VCaP (cell line): Measurements from ENCODE around the gene TBC1D8.

ENCODE experiments used
- H3K27ac ChIP-seq: fragments of 450-650 bp; 2 replicates; pipeline ENCODE4 v1.5.1; 2017
- TF ChIP-seq, protein P1 (sequence below): fragments of 450-650 bp; conservative IDR thresholded peaks from 2 replicates; pipeline ENCODE4 v1.5.1; 2017; ENCODE audit warnings: mild to moderate bottlenecking, moderate library complexity

The TBC1D8 gene

DNA sequence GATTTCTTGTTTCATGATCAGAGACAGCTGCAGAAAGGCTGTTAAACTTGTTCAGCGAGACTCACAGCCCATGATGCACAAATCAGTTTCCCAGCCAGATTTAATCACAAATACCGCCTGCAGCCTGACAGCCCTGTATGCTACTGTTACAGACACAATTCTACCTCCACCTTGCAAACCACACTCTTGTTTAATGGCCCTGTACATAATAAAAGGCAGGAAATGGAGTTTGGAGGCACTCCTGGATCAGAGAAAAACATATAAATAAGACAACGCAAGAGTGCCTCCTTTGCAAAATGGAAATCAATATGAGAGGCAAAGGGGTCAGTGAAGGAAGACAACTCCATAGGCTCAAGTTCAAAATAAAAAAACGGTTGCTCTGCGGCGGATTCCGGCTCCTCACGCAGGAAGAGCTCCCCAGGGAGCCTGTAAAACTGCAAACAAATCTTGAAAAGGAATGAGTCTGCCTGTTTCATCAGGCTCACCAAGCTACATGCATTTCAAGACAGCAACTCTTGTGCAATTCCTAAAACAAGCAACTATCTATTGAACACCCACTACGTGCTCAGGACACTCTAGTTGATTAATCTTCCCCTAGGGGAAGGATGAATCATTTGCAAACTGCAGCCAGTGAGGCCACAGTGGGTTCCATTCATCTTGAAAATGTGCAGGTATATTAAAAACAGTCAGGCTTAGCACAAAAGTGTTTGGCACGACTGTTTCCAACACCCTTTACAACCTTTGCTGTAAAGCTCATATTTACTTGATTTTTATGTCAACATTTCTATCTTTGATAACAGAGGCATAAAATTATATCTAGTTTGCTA, 37.5 kb downstream of the TBC1D8 start:
- TF ChIP-seq, protein P1, sequence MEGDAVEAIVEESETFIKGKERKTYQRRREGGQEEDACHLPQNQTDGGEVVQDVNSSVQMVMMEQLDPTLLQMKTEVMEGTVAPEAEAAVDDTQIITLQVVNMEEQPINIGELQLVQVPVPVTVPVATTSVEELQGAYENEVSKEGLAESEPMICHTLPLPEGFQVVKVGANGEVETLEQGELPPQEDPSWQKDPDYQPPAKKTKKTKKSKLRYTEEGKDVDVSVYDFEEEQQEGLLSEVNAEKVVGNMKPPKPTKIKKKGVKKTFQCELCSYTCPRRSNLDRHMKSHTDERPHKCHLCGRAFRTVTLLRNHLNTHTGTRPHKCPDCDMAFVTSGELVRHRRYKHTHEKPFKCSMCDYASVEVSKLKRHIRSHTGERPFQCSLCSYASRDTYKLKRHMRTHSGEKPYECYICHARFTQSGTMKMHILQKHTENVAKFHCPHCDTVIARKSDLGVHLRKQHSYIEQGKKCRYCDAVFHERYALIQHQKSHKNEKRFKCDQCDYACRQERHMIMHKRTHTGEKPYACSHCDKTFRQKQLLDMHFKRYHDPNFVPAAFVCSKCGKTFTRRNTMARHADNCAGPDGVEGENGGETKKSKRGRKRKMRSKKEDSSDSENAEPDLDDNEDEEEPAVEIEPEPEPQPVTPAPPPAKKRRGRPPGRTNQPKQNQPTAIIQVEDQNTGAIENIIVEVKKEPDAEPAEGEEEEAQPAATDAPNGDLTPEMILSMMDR: no peak
- peak overlapping the region; percentile 97 for H3K27ac ChIP-seq

DNA sequence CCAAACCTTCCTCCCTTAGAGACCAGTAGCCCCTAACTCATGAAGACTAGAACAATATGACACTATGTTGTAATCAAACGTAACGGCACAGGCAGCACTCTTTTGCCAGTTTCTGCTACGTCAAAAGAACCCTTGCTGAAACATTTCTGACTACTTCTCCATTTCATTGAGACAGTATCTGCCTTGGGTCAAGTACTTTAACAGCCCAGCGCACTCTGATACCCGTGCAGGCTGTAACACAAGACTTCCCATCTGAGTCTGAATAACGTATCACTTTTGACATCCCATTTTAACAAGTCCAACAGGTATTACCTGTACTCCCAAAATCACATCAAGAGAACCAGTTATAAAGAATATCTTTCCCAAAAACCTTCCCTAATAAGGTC, 38.4 kb downstream of the TBC1D8 start:
- H3K27ac ChIP-seq: peak overlapping the region; percentile 97
- TF ChIP-seq, protein P1: no peak

DNA sequence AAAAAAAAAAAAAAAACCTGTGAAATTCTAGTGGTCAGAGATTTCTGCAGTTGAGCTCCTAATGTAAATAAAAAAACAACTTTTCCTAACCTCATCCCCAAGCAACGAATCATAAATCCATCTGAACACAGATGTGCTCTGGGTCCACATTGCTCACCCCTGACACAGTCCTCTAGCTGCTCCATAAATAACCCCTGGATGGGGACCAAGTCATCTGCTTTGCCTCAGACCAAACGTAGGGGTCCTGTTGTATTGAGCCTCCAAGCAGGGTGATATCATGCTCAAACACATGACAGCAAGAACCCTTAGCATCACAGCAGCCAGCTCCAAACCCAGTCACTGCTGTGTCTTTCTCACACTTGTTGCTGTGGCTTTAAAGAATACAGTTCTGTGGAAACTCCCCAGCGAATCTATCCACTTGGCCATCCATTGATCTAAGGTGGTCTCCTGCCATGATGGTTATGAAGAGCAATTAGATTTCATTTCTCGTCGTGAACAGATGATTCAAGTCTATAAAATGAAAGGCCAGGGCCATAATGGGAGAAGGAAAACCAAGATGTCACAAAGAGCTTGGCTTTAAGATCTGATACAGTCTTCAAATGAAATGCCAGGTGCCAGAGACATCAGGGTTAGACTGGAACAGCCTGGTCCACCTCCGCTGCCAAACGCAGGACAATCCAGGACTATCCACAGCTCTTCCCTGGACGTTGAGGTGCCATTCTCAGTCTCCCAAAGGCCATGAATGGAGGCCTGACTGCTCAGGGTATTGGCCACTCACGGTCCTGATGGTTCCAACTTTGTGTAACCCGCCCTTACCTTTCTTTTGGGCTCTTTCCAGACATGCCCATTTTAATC, 39.0 kb downstream of the TBC1D8 start:
- H3K27ac ChIP-seq: peak overlapping the region; percentile 97
- TF ChIP-seq, protein P1: no peak

GRCh38 chr2:101111262-101111838, 39.8 kb downstream of the TBC1D8 start:
- H3K27ac ChIP-seq: peak overlapping the region; percentile 97
- TF ChIP-seq, protein P1: no peak

DNA sequence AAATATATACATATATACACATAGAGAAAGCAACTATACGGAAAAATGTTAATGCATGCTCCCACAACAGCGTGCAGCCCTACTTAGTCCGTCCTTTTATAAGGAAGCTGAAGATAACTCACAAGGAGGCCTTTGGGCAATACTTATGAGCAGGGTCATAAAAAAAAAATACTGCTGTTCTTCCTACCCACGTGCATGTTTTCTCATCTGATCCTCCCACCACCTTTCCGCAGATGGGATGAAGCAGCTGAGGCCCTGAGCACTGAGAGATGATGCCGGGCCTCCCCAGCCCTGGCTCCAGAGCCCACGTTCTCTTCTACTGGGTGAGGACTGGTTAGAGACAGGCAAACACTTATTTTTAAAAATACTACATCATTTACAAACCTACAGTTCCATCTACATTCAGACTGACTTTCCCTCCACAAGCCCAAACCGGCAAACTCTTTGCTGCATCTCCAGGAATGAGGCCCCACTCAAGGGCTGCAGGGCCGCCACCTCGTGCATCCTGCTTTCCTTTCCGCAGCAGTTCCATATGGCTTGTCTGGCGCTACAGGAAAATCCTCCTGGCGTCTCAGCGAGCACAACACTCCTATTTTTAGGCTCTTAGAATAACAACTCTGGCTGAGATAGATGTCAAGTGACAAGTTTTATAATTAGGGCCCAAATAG, 41.6 kb downstream of the TBC1D8 start:
- TF ChIP-seq, protein P1: no peak
- H3K27ac ChIP-seq: peak overlapping the region; percentile 97

DNA sequence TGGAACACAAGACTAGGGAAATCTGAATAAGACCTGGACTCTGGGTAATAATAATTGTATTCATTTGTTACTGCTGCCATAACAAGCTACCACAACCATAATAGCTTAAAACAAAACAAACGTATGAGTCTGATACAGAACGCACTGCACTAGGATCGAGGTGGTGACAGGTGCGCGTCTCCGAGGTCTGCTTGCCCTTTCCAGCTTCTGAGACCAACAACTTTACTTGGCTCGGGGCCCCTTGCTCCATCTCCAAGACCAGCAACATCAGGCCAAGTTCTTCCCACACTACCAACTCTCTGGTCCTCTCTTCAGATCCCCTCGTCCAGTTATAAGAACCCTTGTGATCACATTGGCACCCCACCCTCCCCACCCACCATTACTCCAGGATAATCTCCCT, 42.8 kb downstream of the TBC1D8 start:
- TF ChIP-seq, protein P1: no peak
- H3K27ac ChIP-seq: peak overlapping the region; percentile 97
